DMS 273 (cell line): ENCODE results near the gene STPG1.

Experiments
- DNase-seq: peaks from one replicate; lab custom pipeline; 2025; ENCODE audit not compliant: unreplicated experiment; lab: John Stamatoyannopoulos, UW

Gene STPG1

GRCh38 chr1:24426744-24427544, 13.4 kb upstream of the STPG1 start:
- no peak for DNase-seq

GRCh38 chr1:24425922-24426321, 12.3 kb upstream of the STPG1 start:
- no peak for DNase-seq

DNA sequence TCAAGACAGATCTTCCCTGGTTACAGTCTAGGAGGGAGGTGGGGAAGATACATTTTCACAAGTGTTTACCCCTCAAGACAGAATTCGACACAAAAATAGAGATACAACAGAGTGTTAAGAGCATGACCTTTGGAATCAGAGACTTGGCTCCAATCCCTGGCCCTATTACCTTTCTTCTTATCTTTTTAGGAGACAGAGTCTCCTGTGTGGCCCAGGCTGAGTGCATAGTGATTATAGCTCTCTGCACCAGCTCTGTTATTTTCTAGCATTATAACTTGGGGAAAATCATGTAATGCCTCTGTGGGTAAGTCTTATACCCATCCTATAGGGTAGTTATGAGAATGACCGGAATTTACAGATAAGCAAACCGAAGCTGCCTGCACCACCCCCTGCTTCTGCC, 11.9 kb upstream of the STPG1 start:
- no peak for DNase-seq

DNA sequence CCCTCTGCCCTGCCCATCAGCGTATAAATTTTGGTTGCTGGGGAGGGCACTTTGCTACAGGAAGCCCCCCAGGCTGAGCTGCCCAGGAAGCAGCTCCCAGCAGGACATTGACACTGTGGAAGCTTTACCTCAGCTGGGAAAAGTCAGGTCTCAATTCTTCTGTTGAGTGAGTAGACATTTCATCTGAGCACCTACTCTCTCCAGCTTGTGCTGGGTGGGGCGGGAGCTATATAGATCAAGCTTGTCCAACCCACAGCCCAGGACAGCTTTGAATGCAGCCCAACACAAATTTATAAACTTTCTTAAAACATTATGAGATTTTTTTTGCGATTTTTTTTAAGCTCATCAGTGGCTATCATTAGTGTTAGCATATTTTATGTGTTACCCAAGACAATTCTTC, 11.4 kb upstream of the STPG1 start:
- no peak for DNase-seq

- no peak for DNase-seq
Observed at GRCh38 chr1:24424207-24424606, 10.6 kb upstream of the STPG1 start.

DNA sequence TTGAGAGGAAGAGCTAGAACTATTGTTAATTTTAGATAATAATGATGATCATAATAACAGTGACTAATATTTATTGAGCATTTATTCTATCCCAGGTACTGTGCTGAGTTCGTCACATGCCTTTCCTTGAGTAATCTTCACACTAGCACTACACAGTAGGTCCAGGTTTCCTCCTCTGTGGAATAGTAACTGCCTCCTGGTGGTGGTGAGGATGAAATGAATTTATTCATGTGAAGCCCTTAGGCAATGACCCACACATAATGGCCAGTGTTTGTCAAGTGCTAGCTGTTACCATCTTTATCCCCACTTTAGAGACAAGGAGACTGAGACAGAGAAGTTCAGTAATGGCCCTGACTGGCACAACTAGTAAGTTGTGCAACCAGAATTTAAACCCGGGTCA, 7.9 kb upstream of the STPG1 start:
- DNase-seq: no peak

- DNase-seq: no peak
Observed at GRCh38 chr1:24420547-24420946, 7.0 kb upstream of the STPG1 start.

DNA sequence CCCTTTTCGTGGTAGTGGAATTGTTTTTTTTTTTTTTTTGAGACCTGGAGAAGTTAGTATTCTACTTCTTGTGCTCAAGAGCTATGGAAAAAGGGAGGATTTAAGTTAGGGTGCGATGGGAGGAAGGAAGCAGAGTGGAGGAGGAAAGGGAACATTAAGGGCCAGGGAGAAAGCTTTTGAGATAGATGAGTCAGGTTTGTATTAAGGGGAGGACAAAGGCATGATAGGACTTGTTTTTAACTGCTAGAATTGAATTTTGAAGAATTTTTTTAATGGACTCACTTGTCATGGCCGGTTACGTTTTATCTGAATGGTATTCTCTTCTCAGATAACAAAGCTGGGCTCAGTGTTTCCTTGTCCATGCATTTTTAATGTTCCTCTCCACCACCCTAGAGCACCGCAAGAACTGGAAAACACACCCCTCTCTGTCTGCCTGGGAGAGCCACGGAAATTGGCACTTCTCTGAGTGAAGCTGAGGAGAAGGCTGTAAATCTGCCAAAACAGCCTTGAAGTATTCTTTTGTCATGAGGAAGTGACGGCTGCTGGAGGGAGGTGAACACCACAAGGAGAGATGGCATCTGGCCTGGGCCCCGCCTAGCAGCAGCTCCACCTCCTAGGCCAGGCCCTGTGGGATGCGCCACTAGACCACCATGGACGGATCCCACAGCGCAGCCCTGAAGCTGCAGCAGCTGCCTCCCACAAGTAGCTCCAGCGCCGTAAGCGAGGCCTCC, 5.5 kb upstream of the STPG1 start:
- no peak for DNase-seq

GRCh38 chr1:24417681-24418080, 4.1 kb upstream of the STPG1 start:
- DNase-seq: no peak

GRCh38 chr1:24416666-24417391, 3.2 kb upstream of the STPG1 start:
- peak; percentile 20 for DNase-seq

DNA sequence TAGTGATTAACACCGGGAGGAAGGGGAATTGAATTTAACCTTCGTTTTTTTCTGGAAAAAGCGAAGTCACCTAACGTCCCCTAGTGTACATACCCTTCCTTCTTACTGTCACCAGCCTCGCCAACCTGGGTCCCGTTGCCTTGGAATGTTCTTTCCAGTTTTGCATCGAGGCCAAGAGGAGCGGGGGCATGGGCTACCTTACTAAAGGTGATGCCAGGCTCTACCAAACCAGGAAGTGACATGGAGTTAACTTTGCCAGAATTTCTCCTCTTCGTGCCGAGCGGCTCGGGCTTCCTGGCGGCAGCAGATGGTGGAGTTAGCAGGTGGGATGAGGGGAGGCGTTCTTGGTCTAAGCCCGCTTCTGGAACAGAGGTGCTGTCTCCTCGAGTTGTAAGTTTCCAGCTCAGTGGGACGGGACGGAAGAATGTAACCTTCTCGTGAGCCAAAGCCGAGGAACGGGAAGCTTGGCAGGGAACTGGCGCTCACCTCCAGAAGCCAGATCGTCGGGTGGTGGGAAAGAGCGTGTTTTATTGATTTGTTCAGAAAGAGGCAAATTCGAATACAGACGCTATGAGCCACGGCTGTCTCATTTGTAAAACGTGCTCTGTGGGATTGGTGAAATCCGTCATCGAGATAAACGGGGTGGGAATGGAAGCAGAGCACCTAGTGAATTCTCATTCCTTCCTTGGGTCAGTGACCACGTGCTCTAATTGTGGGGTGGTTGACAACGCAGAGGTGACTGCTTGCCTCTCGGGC, 2.5 kb upstream of the STPG1 start:
- DNase-seq: peak; percentile 65

GRCh38 chr1:24415334-24415909, 1.8 kb upstream of the STPG1 start, which contains the start of gene NIPAL3:
Gene NIPAL3, plus strand, starts transcription at chr1:24415802. Its CDS starts 3,746 bp downstream, at chr1:24419548.
- peak; percentile 99 for DNase-seq

DNA sequence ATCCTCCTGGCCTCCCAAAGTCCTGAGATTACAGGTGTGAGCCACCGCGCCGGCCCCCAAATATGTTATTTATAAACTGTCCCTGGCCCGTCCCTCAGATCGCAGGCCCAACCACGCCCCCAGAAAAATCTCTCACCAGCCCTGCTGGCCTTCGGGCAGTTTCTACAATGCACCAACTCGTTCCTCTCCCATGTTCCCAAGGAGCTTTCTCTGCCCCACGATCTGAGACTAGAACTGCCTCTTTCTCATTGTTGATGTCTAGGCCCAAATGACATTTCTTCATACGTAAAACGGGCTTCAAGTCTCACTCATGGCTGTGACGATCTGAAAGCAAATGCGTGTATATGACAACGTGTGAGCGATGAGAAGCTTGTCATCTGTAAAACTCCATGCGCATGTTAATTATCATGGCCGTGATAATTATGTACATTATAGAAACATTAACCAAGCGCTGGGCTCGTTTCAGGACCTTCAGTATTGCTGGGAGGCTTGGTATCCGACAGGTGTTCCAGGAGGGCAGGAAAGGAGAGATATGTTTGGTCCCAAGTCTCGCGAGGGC, 1.3 kb upstream of the STPG1 start:
- no peak for DNase-seq

GRCh38 chr1:24412408-24412807, 1.2 kb downstream of the STPG1 start:
- no peak for DNase-seq

- no peak for DNase-seq
Observed at GRCh38 chr1:24411963-24412362, 1.6 kb downstream of the STPG1 start.

- DNase-seq: no peak
Observed at GRCh38 chr1:24410750-24411149, 2.8 kb downstream of the STPG1 start.

DNA sequence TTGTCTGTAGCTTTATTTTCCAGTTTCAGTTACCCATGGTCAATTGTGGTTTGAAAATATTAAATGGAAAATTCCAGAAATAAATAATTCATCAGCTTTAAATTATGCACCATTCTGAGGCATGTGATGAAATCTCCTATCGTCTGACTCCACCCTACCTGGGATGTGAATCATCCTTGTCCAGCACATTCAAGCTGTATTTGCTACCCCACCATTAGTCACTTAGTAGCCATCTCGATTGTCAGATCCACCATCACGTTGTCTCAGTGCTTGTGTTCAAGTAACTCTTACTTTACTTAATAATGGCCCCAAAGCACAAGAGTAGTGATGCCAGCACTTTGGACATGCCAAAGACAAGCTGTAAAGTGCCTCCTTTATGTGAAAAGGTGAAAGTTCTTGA, 4.0 kb downstream of the STPG1 start:
- no peak for DNase-seq

GRCh38 chr1:24406788-24407187, 6.8 kb downstream of the STPG1 start:
- DNase-seq: no peak

GRCh38 chr1:24403806-24404205, 9.8 kb downstream of the STPG1 start:
- DNase-seq: no peak

- DNase-seq: no peak
Observed at GRCh38 chr1:24400065-24400464, 13.5 kb downstream of the STPG1 start.
